Stimulated activated CD4-positive, alpha-beta T cell treated with anti-CD3 and anti-CD28 coated beads, Interleukin-2, amount 100 ng/mL, for 24 hours (primary cell): ENCODE results near the gene EDNRB.
"Not testable (repeated sequence)": the region's sequence is repeated elsewhere in the genome, so short reads cannot be mapped to it uniquely, and the experiment has no call there.

Experiments used
- DNase-seq, 2 donors: peaks; one replicate each; pipeline ENCODE4 v3.0.0-alpha.2; 2020

The EDNRB gene

GRCh38 chr13:77918391-77919245, at the start of gene EDNRB:
Gene EDNRB (minus strand): TSS chr13:77918831. CDS start chr13:77918573, 258 bp downstream.
- peak in 1 of 2 donors; percentile 15 for DNase-seq

GRCh38 chr13:77966671-77967070, 48.0 kb upstream of the EDNRB start:
- no peak for DNase-seq

- DNase-seq, result no peak
These were observed 34.1 kb upstream of the EDNRB start for GRCh38 chr13:77952737-77953136.

- DNase-seq, result no peak
These were observed 33.6 kb upstream of the EDNRB start for GRCh38 chr13:77952276-77952675.

GRCh38 chr13:77946522-77946921, 27.9 kb upstream of the EDNRB start:
- DNase-seq, result no peak

GRCh38 chr13:77935063-77935462, 16.4 kb upstream of the EDNRB start:
- not testable (repeated sequence) for DNase-seq

- DNase-seq, result no peak
These were observed 11.8 kb upstream of the EDNRB start for GRCh38 chr13:77930430-77930829.

- DNase-seq, result no peak
These were observed 10.3 kb upstream of the EDNRB start for GRCh38 chr13:77928909-77929308.

- no peak for DNase-seq
These were observed 7.0 kb upstream of the EDNRB start for GRCh38 chr13:77925616-77926015.

GRCh38 chr13:77919921-77920294, 1.3 kb upstream of the EDNRB start:
- DNase-seq, result no peak

- DNase-seq, result peak in 1 of 2 donors; percentile 3
These were observed 752 bp upstream of the EDNRB start for GRCh38 chr13:77919246-77919920.

GRCh38 chr13:77916488-77916887, 2.1 kb downstream of the EDNRB start:
- no peak for DNase-seq

GRCh38 chr13:77915686-77916085, 2.9 kb downstream of the EDNRB start:
- DNase-seq, result no peak

GRCh38 chr13:77913003-77913402, 5.6 kb downstream of the EDNRB start:
- no peak for DNase-seq

GRCh38 chr13:77911751-77912150, 6.9 kb downstream of the EDNRB start:
- DNase-seq, result no peak

- DNase-seq, result no peak
These were observed 8.8 kb downstream of the EDNRB start for GRCh38 chr13:77909827-77910226.

- no peak for DNase-seq
These were observed 10.1 kb downstream of the EDNRB start for GRCh38 chr13:77908531-77908930.

GRCh38 chr13:77907666-77908341, 10.8 kb downstream of the EDNRB start:
- DNase-seq, result no peak

GRCh38 chr13:77904031-77904430, 14.6 kb downstream of the EDNRB start:
- no peak for DNase-seq

GRCh38 chr13:77903435-77903834, 15.2 kb downstream of the EDNRB start:
- DNase-seq, result no peak

GRCh38 chr13:77902319-77902963, 16.2 kb downstream of the EDNRB start:
- DNase-seq, result no peak

GRCh38 chr13:77898097-77898496, 20.5 kb downstream of the EDNRB start:
- no peak for DNase-seq

GRCh38 chr13:77896977-77897376, 21.7 kb downstream of the EDNRB start:
- no peak for DNase-seq
